Measurements from ENCODE around the gene ATG101. TPM values are rescaled to one million over a fixed set of nuclear protein-coding genes. Genes with fewer than 3 reads are reported as not detected.

Gene ATG101
- total and polyA plus RNA-seq, 11 donors = 18.9 to 108 (median 24.1) TPM

- no peak for TF ChIP-seq POLR2A (IDR thresholded peaks at IDR 0.05)
- TF ChIP-seq, protein P1, sequence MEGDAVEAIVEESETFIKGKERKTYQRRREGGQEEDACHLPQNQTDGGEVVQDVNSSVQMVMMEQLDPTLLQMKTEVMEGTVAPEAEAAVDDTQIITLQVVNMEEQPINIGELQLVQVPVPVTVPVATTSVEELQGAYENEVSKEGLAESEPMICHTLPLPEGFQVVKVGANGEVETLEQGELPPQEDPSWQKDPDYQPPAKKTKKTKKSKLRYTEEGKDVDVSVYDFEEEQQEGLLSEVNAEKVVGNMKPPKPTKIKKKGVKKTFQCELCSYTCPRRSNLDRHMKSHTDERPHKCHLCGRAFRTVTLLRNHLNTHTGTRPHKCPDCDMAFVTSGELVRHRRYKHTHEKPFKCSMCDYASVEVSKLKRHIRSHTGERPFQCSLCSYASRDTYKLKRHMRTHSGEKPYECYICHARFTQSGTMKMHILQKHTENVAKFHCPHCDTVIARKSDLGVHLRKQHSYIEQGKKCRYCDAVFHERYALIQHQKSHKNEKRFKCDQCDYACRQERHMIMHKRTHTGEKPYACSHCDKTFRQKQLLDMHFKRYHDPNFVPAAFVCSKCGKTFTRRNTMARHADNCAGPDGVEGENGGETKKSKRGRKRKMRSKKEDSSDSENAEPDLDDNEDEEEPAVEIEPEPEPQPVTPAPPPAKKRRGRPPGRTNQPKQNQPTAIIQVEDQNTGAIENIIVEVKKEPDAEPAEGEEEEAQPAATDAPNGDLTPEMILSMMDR (IDR thresholded peaks at IDR 0.05) = no peak
- 69 to 86% (median 84%) methylated on average over 5 to 6 of the region's 6 CpGs for WGBS, 4 donors
- no peak for ATAC-seq
- Histone ChIP-seq H3K4me1 (peaks cover 5 to 45% (median 25%) of the 10 kb centered on the region in 12 donors), H3K36me3 (no peaks in the 10 kb centered on the region), H3K27me3 (peaks cover 0 to 10% (median 0%) of the 10 kb centered on the region in 9 donors), H3K9me3 (no peaks in the 10 kb centered on the region), H3K27ac (peak overlapping the region in 11 of 12 donors; percentile 77 to 93 (median 83)), H3K4me3 (no peak overlapping the region)
- no peak for DNase-seq
- intact Hi-C loops (cut with DNase I) = loop anchor here in 1 of 10 donors (10.0 kb wide), 1 partner anchor 231 kb away; no protein-coding TSS in a partner anchor
These were observed 55.7 kb downstream of the ATG101 start for GRCh38 chr12:52125476-52125900.

- Histone ChIP-seq H3K27me3 (peaks cover 0 to 6% (median 0%) of the 10 kb centered on the region in 9 donors), H3K27ac (peak overlapping the region; percentile 70 to 93 (median 82)), H3K9me3 (no peaks in the 10 kb centered on the region), H3K4me1 (peaks cover 5 to 45% (median 25%) of the 10 kb centered on the region in 12 donors), H3K4me3 (no peak overlapping the region), H3K36me3 (no peaks in the 10 kb centered on the region)
- peak in 1 of 5 donors; percentile 53 for DNase-seq
- 56 to 68% (median 64%) methylated on average over 2 of the region's 2 CpGs for WGBS, 4 donors
- no peak for ATAC-seq
- intact Hi-C loops (cut with DNase I) = loop anchor here in 2 of 10 donors (2.0 to 10.0 kb wide), 2 partner anchors 21 to 231 kb away; no protein-coding TSS in a partner anchor
- no peak for TF ChIP-seq POLR2A (IDR thresholded peaks at IDR 0.05)
- TF ChIP-seq, protein P1 (IDR thresholded peaks at IDR 0.05) = no peak
These were observed 56.3 kb downstream of the ATG101 start for GRCh38 chr12:52126050-52126604.

Other genes starting within 250 kb of the ATG101 start
- gene FIGNL2, start 221.3 kb upstream of the ATG101 start, total RNA-seq = under 1 TPM; 0.13 to 0.93 (median 0.35) TPM
- under 1 TPM; 0.17 to 0.23 TPM for gene FIGNL2, start 221.3 kb upstream of the ATG101 start, polyA plus RNA-seq
- gene ANKRD33, start 181.9 kb upstream of the ATG101 start, total RNA-seq = not detected
- not detected for gene ANKRD33, start 181.9 kb upstream of the ATG101 start, polyA plus RNA-seq
- gene ACVRL1, start 162.5 kb upstream of the ATG101 start, total RNA-seq = 100 to 1,000 TPM in 1 of 9 donors, 10 to 100 TPM in 8; 23.5 to 116 (median 33.4) TPM
- gene ACVRL1, start 162.5 kb upstream of the ATG101 start, polyA plus RNA-seq = 10 to 100 TPM; 20.5 to 35.1 TPM
- gene ACVR1B, start 118.3 kb upstream of the ATG101 start, total RNA-seq = 10 to 100 TPM in 7 of 9 donors, 1 to 10 TPM in 2; 7.4 to 19.8 (median 11.6) TPM
- gene ACVR1B, start 118.3 kb upstream of the ATG101 start, polyA plus RNA-seq = 10 to 100 TPM in 1 of 2 donors, 1 to 10 TPM in 1; 7.7 to 13.3 TPM
- gene TAMALIN, start 63.0 kb upstream of the ATG101 start, total RNA-seq = 10 to 100 TPM; 12.9 to 38.0 (median 17.6) TPM
- 10 to 100 TPM; 17.8 to 26.5 TPM for gene TAMALIN, start 63.0 kb upstream of the ATG101 start, polyA plus RNA-seq
- 100 to 1,000 TPM in 2 of 9 donors, 10 to 100 TPM in 7; 22.0 to 140 (median 42.0) TPM for gene NR4A1, start 18.5 kb upstream of the ATG101 start, total RNA-seq
- gene NR4A1, start 18.5 kb upstream of the ATG101 start, polyA plus RNA-seq = 10 to 100 TPM; 59.5 to 66.3 TPM
- under 1 TPM in 3 of 9 donors, not detected in 6; 0.29 to 0.52 (median 0.32) TPM for gene SMIM41, start 9.7 kb downstream of the ATG101 start, total RNA-seq
- gene SMIM41, start 9.7 kb downstream of the ATG101 start, polyA plus RNA-seq = under 1 TPM; 0.08 to 0.65 TPM
- 1 to 10 TPM in 2 of 9 donors, under 1 TPM in 5, not detected in 2; 0.15 to 1.2 (median 0.24) TPM for gene KRT80, start 122.0 kb downstream of the ATG101 start, total RNA-seq
- gene KRT80, start 122.0 kb downstream of the ATG101 start, polyA plus RNA-seq = under 1 TPM; 0.08 to 0.72 TPM
- gene KRT7, start 163.3 kb downstream of the ATG101 start, total RNA-seq = 10 to 100 TPM in 1 of 9 donors, 1 to 10 TPM in 4, under 1 TPM in 2, not detected in 2; 0.20 to 56.7 (median 3.6) TPM
- gene KRT7, start 163.3 kb downstream of the ATG101 start, polyA plus RNA-seq = under 1 TPM in 1 of 2 donors, not detected in 1; 0.76 TPM
- not detected for gene KRT86, start 204.7 kb downstream of the ATG101 start, total RNA-seq
- gene KRT86, start 204.7 kb downstream of the ATG101 start, polyA plus RNA-seq = not detected
- gene KRT81, start 221.6 kb downstream of the ATG101 start, total RNA-seq = not detected
- not detected for gene KRT81, start 221.6 kb downstream of the ATG101 start, polyA plus RNA-seq